ENCODE data around the gene JOSD1.

DNA sequence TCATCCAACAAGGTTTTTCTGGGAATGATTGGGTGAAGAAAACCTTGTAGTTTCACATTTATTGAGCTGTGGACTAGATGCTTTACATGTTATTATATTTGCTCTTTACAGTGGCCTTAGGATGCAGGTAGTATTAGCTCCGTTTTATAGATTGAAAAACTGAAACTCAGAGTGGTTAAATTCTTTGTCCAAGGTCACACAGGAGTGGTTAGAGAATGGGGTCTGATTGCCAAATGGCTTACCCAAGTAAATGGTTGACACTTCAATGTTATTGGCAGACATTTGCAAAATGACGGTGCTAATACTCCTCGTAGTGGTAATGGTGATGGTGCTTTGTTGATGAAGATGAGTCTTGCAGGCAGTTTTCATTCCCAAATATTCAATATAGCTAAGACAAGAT is 7.2 kb upstream of the JOSD1 start:
- TF ChIP-seq POLR2A (IDR thresholded peaks at IDR 0.05; ENCODE audit: low read depth, low read length) = no peak
- TF ChIP-seq EP300 (IDR thresholded peaks at IDR 0.05; ENCODE audit: borderline replicate concordance in 1 of 2, control insufficient read depth in 1 of 2, low read depth in 2 of 2, low read length in 2 of 2) = no peak
- TF ChIP-seq, protein P1, sequence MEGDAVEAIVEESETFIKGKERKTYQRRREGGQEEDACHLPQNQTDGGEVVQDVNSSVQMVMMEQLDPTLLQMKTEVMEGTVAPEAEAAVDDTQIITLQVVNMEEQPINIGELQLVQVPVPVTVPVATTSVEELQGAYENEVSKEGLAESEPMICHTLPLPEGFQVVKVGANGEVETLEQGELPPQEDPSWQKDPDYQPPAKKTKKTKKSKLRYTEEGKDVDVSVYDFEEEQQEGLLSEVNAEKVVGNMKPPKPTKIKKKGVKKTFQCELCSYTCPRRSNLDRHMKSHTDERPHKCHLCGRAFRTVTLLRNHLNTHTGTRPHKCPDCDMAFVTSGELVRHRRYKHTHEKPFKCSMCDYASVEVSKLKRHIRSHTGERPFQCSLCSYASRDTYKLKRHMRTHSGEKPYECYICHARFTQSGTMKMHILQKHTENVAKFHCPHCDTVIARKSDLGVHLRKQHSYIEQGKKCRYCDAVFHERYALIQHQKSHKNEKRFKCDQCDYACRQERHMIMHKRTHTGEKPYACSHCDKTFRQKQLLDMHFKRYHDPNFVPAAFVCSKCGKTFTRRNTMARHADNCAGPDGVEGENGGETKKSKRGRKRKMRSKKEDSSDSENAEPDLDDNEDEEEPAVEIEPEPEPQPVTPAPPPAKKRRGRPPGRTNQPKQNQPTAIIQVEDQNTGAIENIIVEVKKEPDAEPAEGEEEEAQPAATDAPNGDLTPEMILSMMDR (IDR thresholded peaks at IDR 0.05 in 2 of 3, conservative IDR thresholded peaks at IDR 0.05 in 1 of 3; ENCODE audit: control insufficient read depth in 2 of 3, extremely low read depth in 1 of 3, insufficient read depth in 1 of 3, low read depth in 3 of 3, low read length in 3 of 3) = no peak
- TF ChIP-seq YY1 (IDR thresholded peaks at IDR 0.05; ENCODE audit: low read depth, low read length) = no peak
- no peak for TF ChIP-seq NR2F1 (conservative IDR thresholded peaks at IDR 0.05)
- TF ChIP-seq, protein P2, sequence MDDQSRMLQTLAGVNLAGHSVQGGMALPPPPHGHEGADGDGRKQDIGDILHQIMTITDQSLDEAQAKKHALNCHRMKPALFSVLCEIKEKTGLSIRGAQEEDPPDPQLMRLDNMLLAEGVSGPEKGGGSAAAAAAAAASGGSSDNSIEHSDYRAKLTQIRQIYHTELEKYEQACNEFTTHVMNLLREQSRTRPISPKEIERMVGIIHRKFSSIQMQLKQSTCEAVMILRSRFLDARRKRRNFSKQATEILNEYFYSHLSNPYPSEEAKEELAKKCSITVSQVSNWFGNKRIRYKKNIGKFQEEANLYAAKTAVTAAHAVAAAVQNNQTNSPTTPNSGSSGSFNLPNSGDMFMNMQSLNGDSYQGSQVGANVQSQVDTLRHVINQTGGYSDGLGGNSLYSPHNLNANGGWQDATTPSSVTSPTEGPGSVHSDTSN (IDR thresholded peaks at IDR 0.05; ENCODE audit: insufficient replicate concordance, low read depth, low read length) = no peak
- TF ChIP-seq RELA (IDR thresholded peaks at IDR 0.05; ENCODE audit: borderline replicate concordance, partially characterized antibody) = no peak
- TF ChIP-seq EZH2 (IDR thresholded peaks at IDR 0.05; ENCODE audit: borderline replicate concordance, control insufficient read depth, low read depth, low read length) = no peak
- TF ChIP-seq IKZF1 (conservative IDR thresholded peaks at IDR 0.05) = no peak
- TF ChIP-seq FOXM1 (IDR thresholded peaks at IDR 0.05; ENCODE audit: low read depth, low read length) = no peak
- no peak for TF ChIP-seq POLR2AphosphoS5 (IDR thresholded peaks at IDR 0.05; ENCODE audit: low read length)
